HG03342 (cell line): Measurements from ENCODE around the gene SORCS1.
"Not testable (repeated sequence)": the region's sequence is repeated elsewhere in the genome, so short reads cannot be mapped to it uniquely, and the experiment has no call there.

Source experiments
- ATAC-seq: cut with Tn5 transposase; IDR thresholded peaks from one replicate; pipeline ENCODE4 v1.9.1; 2021; ENCODE audit warnings: mild to moderate bottlenecking, moderate library complexity; ENCODE audit not compliant: unreplicated experiment

SORCS1 gene

GRCh38 chr10:106952033-106952432 lies 212.5 kb downstream of the SORCS1 start:
- no peak for ATAC-seq

GRCh38 chr10:106949680-106950478 lies 214.6 kb downstream of the SORCS1 start:
- ATAC-seq = no peak

- no peak for ATAC-seq
Observed at GRCh38 chr10:106947643-106948042, 216.9 kb downstream of the SORCS1 start.

GRCh38 chr10:106942035-106942662 lies 222.4 kb downstream of the SORCS1 start:
- ATAC-seq = no peak

- no peak for ATAC-seq
Observed at GRCh38 chr10:106941297-106942034, 223.0 kb downstream of the SORCS1 start.

- ATAC-seq = no peak
Observed at GRCh38 chr10:106938513-106938912, 226.0 kb downstream of the SORCS1 start.

- peak; percentile 72 for ATAC-seq
Observed at GRCh38 chr10:106935978-106936451, 228.5 kb downstream of the SORCS1 start.

- ATAC-seq = no peak
Observed at GRCh38 chr10:106931853-106932249, 232.7 kb downstream of the SORCS1 start.

- ATAC-seq = peak; percentile 71
Observed at GRCh38 chr10:106931159-106931852, 233.2 kb downstream of the SORCS1 start.

- ATAC-seq = no peak
Observed at GRCh38 chr10:106930751-106931150, 233.8 kb downstream of the SORCS1 start.

- ATAC-seq = no peak
Observed at GRCh38 chr10:106929291-106929895, 235.1 kb downstream of the SORCS1 start.

GRCh38 chr10:106928151-106928550 lies 236.4 kb downstream of the SORCS1 start:
- not testable (repeated sequence) for ATAC-seq

- ATAC-seq = no peak
Observed at GRCh38 chr10:106925191-106925590, 239.3 kb downstream of the SORCS1 start.

- ATAC-seq = no peak
Observed at GRCh38 chr10:106920538-106920937, 244.0 kb downstream of the SORCS1 start.

GRCh38 chr10:106919871-106920282 lies 244.6 kb downstream of the SORCS1 start:
- ATAC-seq = peak; percentile 67

GRCh38 chr10:106917452-106918055 lies 247.0 kb downstream of the SORCS1 start:
- no peak for ATAC-seq

GRCh38 chr10:106914016-106914415 lies 250.5 kb downstream of the SORCS1 start:
- no peak for ATAC-seq

- no peak for ATAC-seq
Observed at GRCh38 chr10:106913348-106913747, 251.2 kb downstream of the SORCS1 start.

- ATAC-seq = no peak
Observed at GRCh38 chr10:106911096-106911495, 253.4 kb downstream of the SORCS1 start.

GRCh38 chr10:106910666-106911065 lies 253.8 kb downstream of the SORCS1 start:
- no peak for ATAC-seq
